Raji (cell line): ENCODE results near the gene CHN2.

Experiments
- POLR2A ChIP-seq: IDR thresholded peaks from 2 replicates; pipeline ENCODE4 v1.6.1; 2011; ENCODE audit warnings: low read depth, low read length, control low read depth; ENCODE audit not compliant: insufficient read depth

Gene CHN2

DNA sequence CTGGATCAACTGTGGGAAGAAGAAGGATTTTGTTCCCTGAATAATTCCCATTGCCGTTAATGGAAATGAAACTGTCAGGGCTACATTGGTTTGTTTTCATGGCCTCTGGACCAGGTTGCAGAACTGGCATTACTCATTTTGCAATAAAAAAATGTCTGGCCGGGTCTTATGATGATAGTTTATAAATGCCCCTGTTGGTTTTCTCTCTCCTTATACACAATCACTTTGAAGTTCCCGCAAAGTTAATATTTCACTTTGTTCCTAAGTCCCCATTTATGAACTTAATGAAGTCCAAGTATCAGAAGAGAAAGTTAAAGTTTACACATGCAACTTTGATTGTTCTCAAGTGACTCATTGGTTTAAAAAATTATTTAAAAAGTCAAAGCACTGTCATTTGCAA is 218.3 kb downstream of the CHN2 start:
- TF ChIP-seq POLR2A: no peak

DNA sequence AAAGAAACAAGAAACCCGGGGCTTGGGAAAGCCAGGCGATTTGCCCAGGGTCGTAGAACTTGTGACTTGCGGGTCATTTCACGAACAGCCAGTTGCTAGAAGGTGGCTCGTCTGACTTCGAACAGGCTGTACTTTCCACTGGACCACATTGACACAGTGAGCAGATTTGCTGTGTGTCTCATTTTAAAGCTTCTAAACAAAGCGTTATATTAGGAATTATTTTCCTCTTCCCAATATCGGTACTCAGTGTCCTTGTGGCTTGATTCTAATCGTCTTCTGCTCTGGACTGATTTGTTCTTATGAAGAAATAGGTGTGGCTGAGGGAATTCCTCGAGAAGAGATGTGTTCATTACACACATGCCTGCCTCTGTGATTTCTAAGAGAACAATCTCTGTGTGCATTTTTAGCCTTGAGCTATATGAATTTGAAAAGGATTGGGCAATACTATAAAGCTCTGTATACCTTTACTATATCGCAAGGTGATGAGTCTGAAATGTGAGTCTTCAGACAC is 219.1 kb downstream of the CHN2 start:
- no peak for TF ChIP-seq POLR2A

- no peak for TF ChIP-seq POLR2A
Measured at GRCh38 chr7:29414216-29414615, 219.6 kb downstream of the CHN2 start.

GRCh38 chr7:29415215-29415614 is 220.6 kb downstream of the CHN2 start:
- no peak for TF ChIP-seq POLR2A

- no peak for TF ChIP-seq POLR2A
Measured at GRCh38 chr7:29416276-29416937, 221.8 kb downstream of the CHN2 start.

DNA sequence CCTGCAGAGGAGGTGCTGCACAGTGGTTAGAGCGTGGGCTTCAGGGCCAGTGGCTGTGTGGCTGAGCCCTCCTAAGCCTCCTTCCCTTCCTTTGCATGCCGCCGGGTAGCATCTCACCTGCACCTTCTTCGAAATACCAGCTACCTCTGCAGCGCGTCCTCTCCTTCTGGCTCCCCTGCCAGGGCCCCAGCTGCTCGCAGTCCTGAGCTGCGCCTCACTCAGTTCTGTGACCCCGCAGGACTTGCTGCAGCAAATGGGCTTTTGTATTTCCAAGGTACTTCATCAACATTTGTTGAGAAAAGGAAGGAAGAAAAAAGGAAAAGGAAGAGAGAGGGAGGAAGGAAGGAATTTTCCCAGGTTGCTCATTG is 222.3 kb downstream of the CHN2 start:
- TF ChIP-seq POLR2A: no peak

- TF ChIP-seq POLR2A: no peak
Measured at GRCh38 chr7:29418056-29418455, 223.5 kb downstream of the CHN2 start.

- no peak for TF ChIP-seq POLR2A
Measured at GRCh38 chr7:29418651-29419050, 224.1 kb downstream of the CHN2 start.

DNA sequence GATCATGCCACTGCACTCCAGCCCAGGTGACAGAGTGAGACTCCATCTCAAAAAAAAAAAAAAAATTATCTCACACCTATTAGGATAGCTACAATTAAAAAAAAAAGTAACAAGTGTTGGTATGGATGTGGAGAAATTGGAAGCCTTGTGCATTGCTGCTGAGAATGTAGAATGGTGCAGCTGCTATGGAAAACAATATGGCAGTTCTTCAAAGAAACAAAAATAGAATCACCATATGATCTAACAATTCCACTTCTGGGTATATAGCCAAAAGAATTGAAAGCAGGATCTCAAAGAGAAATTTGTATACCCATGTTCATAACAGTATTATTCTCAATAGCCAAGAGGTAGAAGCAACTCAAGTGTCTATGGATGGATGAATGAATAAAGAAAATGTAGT is 225.4 kb downstream of the CHN2 start:
- TF ChIP-seq POLR2A: no peak

DNA sequence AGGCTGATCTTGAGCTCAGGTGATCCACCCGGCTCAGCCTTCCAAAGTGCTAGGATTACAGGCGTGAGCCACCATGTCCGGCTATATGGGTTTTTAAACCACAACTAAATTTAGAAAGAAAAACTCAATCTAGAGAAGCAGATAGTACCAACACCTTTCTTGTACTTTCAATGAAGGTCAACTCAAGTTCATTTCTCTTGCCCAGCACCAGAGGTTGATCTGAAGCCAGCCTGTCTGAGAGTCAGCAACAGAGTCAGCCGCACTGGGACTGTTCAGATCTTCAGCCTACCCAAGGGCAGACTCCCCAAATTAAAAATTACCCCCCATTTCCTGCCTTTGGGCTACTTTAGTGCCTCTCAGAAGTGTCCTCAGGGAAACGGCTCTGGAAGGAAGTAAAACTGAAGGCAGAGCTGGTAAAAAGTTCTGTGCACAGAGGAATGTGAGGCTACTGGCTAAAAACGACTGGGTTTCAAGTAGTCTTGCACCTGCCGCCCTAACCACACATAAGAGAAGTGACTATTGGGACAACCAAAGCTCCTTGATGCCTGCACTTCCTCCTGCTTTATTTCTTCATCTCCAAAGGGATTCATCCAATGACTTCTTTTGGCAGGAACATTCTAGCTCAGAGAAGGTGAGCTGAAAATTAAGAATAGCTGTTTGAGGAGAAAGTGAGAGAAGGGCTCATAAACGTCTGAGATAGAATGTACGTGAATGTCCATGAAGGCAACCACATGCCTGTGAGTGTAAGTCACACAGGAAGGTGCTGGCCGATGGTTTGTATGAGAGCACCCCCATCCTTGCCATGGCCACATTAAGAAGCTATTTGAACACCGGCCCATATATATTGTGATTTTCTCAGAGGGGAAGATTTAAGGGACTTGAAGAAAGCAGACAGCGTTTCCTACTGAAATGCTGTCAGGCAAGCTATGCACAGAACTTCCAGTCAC is 226.7 kb downstream of the CHN2 start:
- no peak for TF ChIP-seq POLR2A

DNA sequence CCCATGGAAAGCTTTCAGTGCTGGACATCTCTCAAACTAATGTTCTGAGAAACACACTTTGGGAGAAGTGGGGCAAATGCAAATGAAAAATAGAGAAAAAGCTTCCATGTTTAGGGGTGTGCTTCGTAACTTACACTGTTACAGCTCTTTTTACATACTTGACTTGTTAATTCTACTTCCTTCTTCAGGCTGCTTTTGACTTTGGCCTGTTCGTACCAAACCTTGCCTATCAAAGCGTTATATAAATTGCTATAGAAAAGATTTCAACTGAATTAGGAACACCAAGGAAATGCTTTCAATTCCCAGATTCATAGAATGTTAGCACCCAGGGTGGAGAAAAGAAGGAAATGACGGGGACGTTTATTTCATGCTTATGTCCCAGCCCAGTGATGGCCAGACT is 228.3 kb downstream of the CHN2 start:
- no peak for TF ChIP-seq POLR2A

- no peak for TF ChIP-seq POLR2A
Measured at GRCh38 chr7:29424295-29424983, 229.9 kb downstream of the CHN2 start.

DNA sequence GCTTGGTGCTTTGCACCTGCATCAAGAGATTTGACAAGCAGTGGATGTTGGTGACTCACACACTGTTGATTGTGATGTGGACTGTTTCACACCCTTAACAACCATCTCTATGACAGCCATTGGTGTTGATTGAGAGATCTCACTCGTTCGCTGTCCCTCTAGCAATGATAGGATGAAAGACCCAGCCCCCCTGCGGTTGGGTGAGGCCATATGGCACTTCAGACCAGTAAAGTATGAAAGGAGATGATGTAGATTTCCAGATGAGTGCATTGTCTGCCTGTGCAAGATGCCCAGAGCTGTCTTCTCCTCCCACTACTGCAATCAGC is 230.4 kb downstream of the CHN2 start:
- no peak for TF ChIP-seq POLR2A

- TF ChIP-seq POLR2A: no peak
Measured at GRCh38 chr7:29426587-29426986, 232.0 kb downstream of the CHN2 start.

GRCh38 chr7:29429401-29429800 is 234.8 kb downstream of the CHN2 start:
- TF ChIP-seq POLR2A: no peak
